Measurements from ENCODE around the gene DGCR6L.
"Not testable (repeated sequence)": the region's sequence is repeated elsewhere in the genome, so short reads cannot be mapped to it uniquely, and the experiment has no call there.

DGCR6L gene

GRCh38 chr22:20319745-20320658 lies at the start of gene DGCR6L:
DGCR6L (minus strand) TSS chr22:20320060; CDS start chr22:20319988, 72 bp downstream.
- DNase-seq: peak; percentile 80 to 92

GRCh38 chr22:20368875-20369274 lies 49.0 kb upstream of the DGCR6L start:
- DNase-seq: not testable (repeated sequence)

- DNase-seq: not testable (repeated sequence)
Observed at GRCh38 chr22:20366841-20367240, 47.0 kb upstream of the DGCR6L start.

GRCh38 chr22:20364335-20365260 lies 44.7 kb upstream of the DGCR6L start:
- DNase-seq: not testable (repeated sequence)

- DNase-seq: not testable (repeated sequence)
Observed at GRCh38 chr22:20362403-20362802, 42.5 kb upstream of the DGCR6L start.

- not testable (repeated sequence) for DNase-seq
Observed at GRCh38 chr22:20361752-20362229, 41.9 kb upstream of the DGCR6L start.

- DNase-seq: not testable (repeated sequence)
Observed at GRCh38 chr22:20360866-20361751, 41.2 kb upstream of the DGCR6L start.

- DNase-seq: not testable (repeated sequence)
Observed at GRCh38 chr22:20360261-20360660, 40.4 kb upstream of the DGCR6L start.

- not testable (repeated sequence) for DNase-seq
Observed at GRCh38 chr22:20358503-20359239, 38.8 kb upstream of the DGCR6L start.

GRCh38 chr22:20357967-20358366 lies 38.1 kb upstream of the DGCR6L start:
- not testable (repeated sequence) for DNase-seq

GRCh38 chr22:20356906-20357305 lies 37.0 kb upstream of the DGCR6L start:
- DNase-seq: not testable (repeated sequence)

GRCh38 chr22:20355939-20356636 lies 36.2 kb upstream of the DGCR6L start:
- DNase-seq: not testable (repeated sequence)

GRCh38 chr22:20354238-20354975 lies 34.5 kb upstream of the DGCR6L start:
- DNase-seq: no peak

GRCh38 chr22:20352536-20352935 lies 32.7 kb upstream of the DGCR6L start:
- DNase-seq: not testable (repeated sequence)

GRCh38 chr22:20346553-20346952 lies 26.7 kb upstream of the DGCR6L start:
- DNase-seq: not testable (repeated sequence)

GRCh38 chr22:20338291-20338690 lies 18.4 kb upstream of the DGCR6L start:
- not testable (repeated sequence) for DNase-seq

GRCh38 chr22:20337807-20338206 lies 17.9 kb upstream of the DGCR6L start:
- DNase-seq: not testable (repeated sequence)

GRCh38 chr22:20336561-20336960 lies 16.7 kb upstream of the DGCR6L start:
- not testable (repeated sequence) for DNase-seq

- not testable (repeated sequence) for DNase-seq
Observed at GRCh38 chr22:20328569-20328930, 8.7 kb upstream of the DGCR6L start.

GRCh38 chr22:20325996-20326395 lies 6.1 kb upstream of the DGCR6L start:
- DNase-seq: not testable (repeated sequence)
